GM18519 (cell line): Measurements from ENCODE around the gene TASOR.
"Not testable (repeated sequence)": the region's sequence is repeated elsewhere in the genome, so short reads cannot be mapped to it uniquely, and the experiment has no call there.

Source experiments
- ATAC-seq: cut with Tn5 transposase; IDR thresholded peaks from one replicate; pipeline ENCODE4 v1.9.1; 2021; ENCODE audit warnings: mild to moderate bottlenecking, moderate library complexity; ENCODE audit not compliant: unreplicated experiment, low FRiP score

TASOR gene

GRCh38 chr3:56683122-56683817 is at the start of gene TASOR:
TSS of gene TASOR (minus strand) at chr3:56683265. CDS start at chr3:56683006, 259 bp downstream.
- peak; percentile 42 for ATAC-seq

GRCh38 chr3:56732109-56732508 is 49.0 kb upstream of the TASOR start:
- ATAC-seq: no peak

- peak; percentile 90 for ATAC-seq
Observed at GRCh38 chr3:56725175-56725574, 42.1 kb upstream of the TASOR start.

- no peak for ATAC-seq
Observed at GRCh38 chr3:56724676-56725075, 41.6 kb upstream of the TASOR start.

GRCh38 chr3:56720849-56721248 is 37.8 kb upstream of the TASOR start:
- no peak for ATAC-seq

GRCh38 chr3:56718809-56719208 is 35.7 kb upstream of the TASOR start:
- ATAC-seq: not testable (repeated sequence)

- no peak for ATAC-seq
Observed at GRCh38 chr3:56711344-56711743, 28.3 kb upstream of the TASOR start.

GRCh38 chr3:56707412-56707811 is 24.3 kb upstream of the TASOR start:
- ATAC-seq: not testable (repeated sequence)

GRCh38 chr3:56706629-56707028 is 23.6 kb upstream of the TASOR start:
- no peak for ATAC-seq

- ATAC-seq: no peak
Observed at GRCh38 chr3:56704706-56705105, 21.6 kb upstream of the TASOR start.

- ATAC-seq: no peak
Observed at GRCh38 chr3:56702490-56703315, 19.6 kb upstream of the TASOR start.

GRCh38 chr3:56700151-56700550 is 17.1 kb upstream of the TASOR start:
- no peak for ATAC-seq

GRCh38 chr3:56694867-56695683 is 12.0 kb upstream of the TASOR start:
- no peak for ATAC-seq

- no peak for ATAC-seq
Observed at GRCh38 chr3:56693750-56694149, 10.7 kb upstream of the TASOR start.

GRCh38 chr3:56692520-56693433 is 9.7 kb upstream of the TASOR start:
- ATAC-seq: not testable (repeated sequence)

GRCh38 chr3:56692001-56692365 is 8.9 kb upstream of the TASOR start:
- ATAC-seq: not testable (repeated sequence)

GRCh38 chr3:56691165-56692000 is 8.3 kb upstream of the TASOR start:
- no peak for ATAC-seq

- ATAC-seq: no peak
Observed at GRCh38 chr3:56689303-56689702, 6.2 kb upstream of the TASOR start.

- peak; percentile 65 for ATAC-seq
Observed at GRCh38 chr3:56688191-56688590, 5.1 kb upstream of the TASOR start.
